Tibial nerve (tissue), 4 donors: ENCODE measurements around the gene CYFIP2. TPM values are rescaled to one million over a fixed set of nuclear protein-coding genes. Genes with fewer than 3 reads are reported as not detected.

Experiments
- DNase-seq, 2 donors: peaks; one replicate each; pipeline ENCODE4 v3.0.0-alpha.2; 2019; ENCODE audit warnings: low spot score in 2 of 2
- H3K27ac ChIP-seq, 4 donors: fragments of 200-600 bp; sonication (generic) in 3 of 4; one replicate each; pipeline ENCODE4 v1.5.1; 2017 to 2019; ENCODE audit warnings: mild to moderate bottlenecking in 1 of 4
- H3K27me3 ChIP-seq, 2 donors: fragments of 200-600 bp; sonication (generic) in 1 of 2; one replicate each; pipeline versions ENCODE4 v1.5.1 to v1.6.0; 2017 to 2019
- H3K36me3 ChIP-seq, 3 donors: fragments of 200-600 bp; sonication (generic); one replicate each; pipeline ENCODE4 v1.5.1; 2018 to 2019
- H3K4me1 ChIP-seq, 4 donors: fragments of 200-600 bp; sonication (generic) in 3 of 4; one replicate each; pipeline ENCODE4 v1.5.1; 2017 to 2019
- H3K4me3 ChIP-seq, 4 donors: fragments of 200-600 bp; sonication (generic) in 3 of 4; one replicate each; pipeline ENCODE4 v1.5.1; 2017 to 2019; ENCODE audit warnings: mild to moderate bottlenecking in 1 of 4, moderate library complexity in 1 of 4
- H3K9me3 ChIP-seq, 4 donors: fragments of 200-600 bp; sonication (generic) in 3 of 4; one replicate each; pipeline ENCODE4 v1.5.1; 2017 to 2019
- EP300 ChIP-seq, 2 donors: sonication (generic); formaldehyde crosslinking; IDR thresholded peaks; one replicate each; pipeline ENCODE4 v1.6.1; 2017; ENCODE audit warnings: antibody characterized with exemption in 2 of 2, mild to moderate bottlenecking in 1 of 2
- POLR2A ChIP-seq, 2 donors: fragments of 450-650 bp; IDR thresholded peaks; one replicate each; pipeline ENCODE4 v1.6.1; 2017; ENCODE audit warnings: antibody characterized with exemption in 2 of 2, mild to moderate bottlenecking in 2 of 2, moderate library complexity in 2 of 2
- WGBS, 2 donors: methylation state at CpG; one replicate each; pipeline ENCODE4 v1.1.5; 2018; 5-methylcytosine and 5-hydroxymethylcytosine counted together
- total RNA-seq, 4 donors: library from RNA; depleted of rRNA; stranded (reverse); fragments of >200 nt; gene quantifications; one replicate each; pipeline ENCODE4 v1.1.0, GENCODE V29; 2016
- TF ChIP-seq, protein P1 (sequence below), 5 experiments: fragments of 200-600 bp in 3 of 5; fragments of 450-650 bp in 2 of 5; sonication (generic) in 3 of 5; IDR thresholded peaks; one replicate each; pipeline ENCODE4 v1.5.1; 2016 to 2019; ENCODE audit warnings: antibody characterized with exemption in 5 of 5, mild to moderate bottlenecking in 3 of 5, moderate library complexity in 2 of 5

The CYFIP2 gene
- total RNA-seq, 4 donors from 2014 or later: 14.4 to 27.3 (median 18.0) TPM

DNA sequence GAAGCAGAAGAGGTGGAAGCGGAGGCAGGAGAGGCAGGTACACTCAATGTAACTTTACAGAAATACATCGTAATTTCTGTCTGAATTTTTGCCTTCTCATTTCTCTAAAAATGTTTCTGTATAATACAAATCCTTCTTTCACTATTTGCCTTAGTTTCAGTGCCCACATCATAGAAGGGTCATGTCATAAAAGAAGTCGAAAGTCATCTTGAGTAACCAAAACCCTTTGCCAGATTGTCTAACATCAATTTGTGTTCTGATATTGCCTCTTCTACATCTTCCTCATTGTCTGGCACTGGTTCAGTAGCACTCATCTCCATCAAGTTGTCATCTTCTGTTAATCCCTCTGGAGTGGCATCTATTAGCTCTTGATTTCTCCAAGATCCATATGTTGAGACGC lies 6.2 kb upstream of the CYFIP2 start:
- Histone ChIP-seq H3K4me3 (no peak overlapping the region), H3K27ac (no peak overlapping the region), H3K36me3 (no peaks in the 10 kb centered on the region), H3K4me1 (no peaks in the 10 kb centered on the region), H3K9me3 (no peaks in the 10 kb centered on the region), H3K27me3 (no peaks in the 10 kb centered on the region)
- 84 to 95% methylated on average over 4 of the region's 4 CpGs for WGBS, 2 donors
- no peak for DNase-seq
- TF ChIP-seq, protein P1, sequence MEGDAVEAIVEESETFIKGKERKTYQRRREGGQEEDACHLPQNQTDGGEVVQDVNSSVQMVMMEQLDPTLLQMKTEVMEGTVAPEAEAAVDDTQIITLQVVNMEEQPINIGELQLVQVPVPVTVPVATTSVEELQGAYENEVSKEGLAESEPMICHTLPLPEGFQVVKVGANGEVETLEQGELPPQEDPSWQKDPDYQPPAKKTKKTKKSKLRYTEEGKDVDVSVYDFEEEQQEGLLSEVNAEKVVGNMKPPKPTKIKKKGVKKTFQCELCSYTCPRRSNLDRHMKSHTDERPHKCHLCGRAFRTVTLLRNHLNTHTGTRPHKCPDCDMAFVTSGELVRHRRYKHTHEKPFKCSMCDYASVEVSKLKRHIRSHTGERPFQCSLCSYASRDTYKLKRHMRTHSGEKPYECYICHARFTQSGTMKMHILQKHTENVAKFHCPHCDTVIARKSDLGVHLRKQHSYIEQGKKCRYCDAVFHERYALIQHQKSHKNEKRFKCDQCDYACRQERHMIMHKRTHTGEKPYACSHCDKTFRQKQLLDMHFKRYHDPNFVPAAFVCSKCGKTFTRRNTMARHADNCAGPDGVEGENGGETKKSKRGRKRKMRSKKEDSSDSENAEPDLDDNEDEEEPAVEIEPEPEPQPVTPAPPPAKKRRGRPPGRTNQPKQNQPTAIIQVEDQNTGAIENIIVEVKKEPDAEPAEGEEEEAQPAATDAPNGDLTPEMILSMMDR (IDR thresholded peaks at IDR 0.05): no peak
- no peak for TF ChIP-seq EP300 (IDR thresholded peaks at IDR 0.05)
- TF ChIP-seq POLR2A (IDR thresholded peaks at IDR 0.05): no peak

DNA sequence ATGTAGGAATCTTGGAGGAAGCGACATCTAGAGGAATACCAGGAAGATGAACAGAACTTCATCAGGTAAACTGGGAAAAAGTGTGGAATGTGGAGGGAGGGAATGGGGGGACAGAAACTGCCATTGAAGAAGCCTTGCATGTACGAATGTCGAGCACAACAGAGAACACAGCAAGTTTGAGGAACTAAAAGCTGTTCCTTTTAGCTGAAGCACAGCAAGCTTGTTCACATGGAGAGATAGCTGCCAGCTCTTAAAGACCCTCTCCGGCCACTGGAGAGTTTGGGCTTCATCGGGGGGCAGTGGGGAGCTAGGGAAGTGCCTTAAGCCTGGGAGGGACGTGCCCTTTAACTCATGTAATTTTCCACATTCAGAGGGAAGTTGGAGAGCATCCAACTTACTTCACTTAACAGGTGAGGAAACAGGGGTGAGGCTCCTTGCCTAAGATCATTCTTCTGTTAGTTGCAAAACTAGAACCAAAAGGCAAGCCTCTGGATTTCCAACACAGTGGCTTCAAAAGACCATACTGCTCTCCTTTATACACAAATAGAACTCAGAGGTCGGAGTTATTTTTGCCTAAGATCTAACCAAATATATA lies 2.3 kb upstream of the CYFIP2 start:
- Histone ChIP-seq H3K9me3 (no peaks in the 10 kb centered on the region), H3K36me3 (no peaks in the 10 kb centered on the region), H3K4me1 (peaks cover 0 to 28% (median 5%) of the 10 kb centered on the region in 4 donors), H3K27ac (no peak overlapping the region), H3K4me3 (no peak overlapping the region), H3K27me3 (no peaks in the 10 kb centered on the region)
- TF ChIP-seq EP300 (IDR thresholded peaks at IDR 0.05): no peak
- TF ChIP-seq, protein P1 (IDR thresholded peaks at IDR 0.05): no peak
- TF ChIP-seq POLR2A (IDR thresholded peaks at IDR 0.05): no peak
- 65 to 73% methylated on average over 7 of the region's 7 CpGs for WGBS, 2 donors
- no peak for DNase-seq

DNA sequence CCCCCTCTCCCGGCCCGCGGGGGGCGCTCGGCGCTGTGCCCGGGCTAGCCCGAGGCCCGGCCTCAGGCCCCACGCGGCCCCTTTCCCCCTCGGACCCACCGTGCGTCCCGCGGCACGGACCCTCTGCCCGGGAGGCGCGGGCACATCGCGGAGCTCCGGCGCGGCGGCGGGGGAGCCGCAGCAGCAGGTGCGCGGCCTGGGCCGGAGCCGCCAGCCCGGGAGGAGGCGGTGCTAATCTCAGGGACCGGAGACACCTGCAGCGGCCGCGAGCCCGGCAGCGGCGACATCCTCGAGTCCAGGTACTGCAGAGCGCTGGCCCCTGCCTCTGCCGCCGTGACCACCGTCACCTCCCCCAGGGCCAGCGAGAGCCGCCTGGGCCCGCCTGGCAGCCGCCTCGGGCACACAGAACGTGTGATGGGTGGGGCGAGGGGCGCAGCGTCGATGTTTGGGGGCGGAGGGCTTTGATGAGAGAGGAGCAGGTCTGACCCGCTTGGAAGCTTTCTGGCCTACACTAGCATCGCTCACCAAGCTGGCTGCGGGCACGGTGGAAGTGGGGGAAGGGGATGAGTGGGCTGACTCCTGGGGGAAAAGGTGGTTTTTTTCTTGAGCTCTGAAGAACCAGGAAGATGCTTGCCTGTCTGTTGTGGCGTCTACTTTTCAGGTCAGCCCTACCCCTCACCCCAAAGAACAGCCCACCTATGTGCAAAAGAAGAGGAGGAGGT lies 524 bp downstream of the CYFIP2 start:
- WGBS, 2 donors: 6 to 15% methylated on average over 9 to 25 of the region's 62 CpGs
- peaks cover 0 to 28% (median 16%) of the 10 kb centered on the region in 4 donors for H3K4me1 ChIP-seq
- DNase-seq: no peak
- TF ChIP-seq EP300 (IDR thresholded peaks at IDR 0.05) (no peak), POLR2A (IDR thresholded peaks at IDR 0.05) (no peak)
- TF ChIP-seq, protein P1 (IDR thresholded peaks at IDR 0.05): no peak
- H3K27ac ChIP-seq: peak overlapping the region in 2 of 4 donors; percentile 72 to 87
- peak overlapping the region; percentile 67 to 80 (median 70) for H3K4me3 ChIP-seq
- H3K36me3 ChIP-seq: no peaks in the 10 kb centered on the region
- no peaks in the 10 kb centered on the region for H3K9me3 ChIP-seq
- H3K27me3 ChIP-seq: no peaks in the 10 kb centered on the region

DNA sequence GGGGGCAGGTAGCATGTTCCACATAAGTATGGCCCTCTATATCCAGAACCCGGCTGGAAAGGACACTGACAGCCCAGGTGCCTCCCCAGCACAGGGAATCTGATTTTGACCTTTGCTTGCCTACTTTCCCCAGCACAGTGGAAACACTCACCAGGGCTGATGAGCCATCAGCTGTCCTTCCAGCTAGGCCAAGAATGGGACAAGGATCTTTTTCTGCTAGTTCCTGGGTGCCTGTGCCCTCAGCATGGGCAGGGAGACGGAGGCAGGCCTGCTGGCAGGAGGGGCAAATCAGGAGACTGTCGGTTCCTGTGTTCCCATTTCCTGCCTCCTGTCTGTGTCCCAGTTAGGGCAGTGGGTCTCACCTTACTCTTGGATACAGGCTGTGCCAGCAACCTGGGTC lies 1.1 kb downstream of the CYFIP2 start:
- no peak for DNase-seq
- peak overlapping the region in 2 of 4 donors; percentile 72 to 87 for H3K27ac ChIP-seq
- 87 to 90% methylated on average over 3 of the region's 3 CpGs for WGBS, 2 donors
- no peaks in the 10 kb centered on the region for H3K27me3 ChIP-seq
- TF ChIP-seq, protein P1 (IDR thresholded peaks at IDR 0.05): no peak
- TF ChIP-seq EP300 (IDR thresholded peaks at IDR 0.05) (no peak), POLR2A (IDR thresholded peaks at IDR 0.05) (no peak)
- H3K9me3 ChIP-seq: no peaks in the 10 kb centered on the region
- no peaks in the 10 kb centered on the region for H3K36me3 ChIP-seq
- H3K4me3 ChIP-seq: peak overlapping the region in 2 of 4 donors; percentile 70 to 80
- peaks cover 0 to 28% (median 16%) of the 10 kb centered on the region in 4 donors for H3K4me1 ChIP-seq
